CD14-positive monocyte (primary cell): Measurements from ENCODE around the gene CLEC1B. TPM values are rescaled to one million over a fixed set of nuclear protein-coding genes. Genes with fewer than 3 reads are reported as not detected.
"Not testable (repeated sequence)": the region's sequence is repeated elsewhere in the genome, so short reads cannot be mapped to it uniquely, and the experiment has no call there.

Experiments
- DNase-seq, 3 donors: peaks; one replicate each; pipeline ENCODE4 v3.0.0-alpha.2; 2011 to 2022
- H2AFZ ChIP-seq: 2 replicates; pipeline ENCODE4 v1.6.0; 2012; ENCODE audit warnings: mild to moderate bottlenecking, low read depth, low read length, inconsistent platforms; ENCODE audit not compliant: insufficient read depth, poor library complexity, severe bottlenecking
- H3K27ac ChIP-seq, 2 donors: 1 replicate in 1 of 2; 2 replicates in 1 of 2; pipeline ENCODE4 v1.5.1; 2012 to 2013; ENCODE audit warnings: low read length in 2 of 2, control low read depth in 1 of 2, inconsistent platforms in 1 of 2, low read depth in 1 of 2, mild to moderate bottlenecking in 1 of 2
- H3K27me3 ChIP-seq, 2 donors: one replicate each; pipeline versions ENCODE4 v1.6.0 to v1.6.1; 2011 to 2013; ENCODE audit warnings: low read length in 2 of 2; ENCODE audit not compliant: control insufficient read depth in 2 of 2, insufficient read depth in 2 of 2
- H3K36me3 ChIP-seq, 2 donors: replicated peaks in 1 of 2; 1 replicate in 1 of 2; 2 replicates in 1 of 2; pipeline versions ENCODE4 v1.5.1 to v1.6.1; 2012 to 2013; ENCODE audit warnings: low read length in 2 of 2, control low read depth in 1 of 2, inconsistent platforms in 1 of 2, mild to moderate bottlenecking in 1 of 2; ENCODE audit not compliant: insufficient read depth in 2 of 2, control insufficient read depth in 1 of 2
- H3K4me1 ChIP-seq, 2 donors: 1 replicate in 1 of 2; 2 replicates in 1 of 2; pipeline versions ENCODE4 v1.5.1 to v1.6.1; 2012 to 2013; ENCODE audit warnings: low read length in 2 of 2, control low read depth in 1 of 2, inconsistent platforms in 1 of 2, mild to moderate bottlenecking in 1 of 2, moderate library complexity in 1 of 2; ENCODE audit not compliant: insufficient read depth in 2 of 2, control insufficient read depth in 1 of 2
- H3K4me2 ChIP-seq: replicated peaks from 2 replicates; pipeline ENCODE3; 2012; ENCODE audit warnings: low read length, moderate library complexity, mild to moderate bottlenecking; ENCODE audit not compliant: poor library complexity, severe bottlenecking; ENCODE audit errors: extremely low read depth
- H3K4me3 ChIP-seq, 3 experiments: fragments of 200-600 bp in 1 of 3; sonication (generic) in 1 of 3; replicated peaks in 1 of 3; 1 replicate in 2 of 3; 2 replicates in 1 of 3; pipeline ENCODE4 v1.5.1; 2011 to 2013; ENCODE audit warnings: low read length in 3 of 3, mild to moderate bottlenecking in 3 of 3, control low read depth in 2 of 3, low read depth in 2 of 3, inconsistent platforms in 1 of 3, moderate library complexity in 1 of 3
- H3K79me2 ChIP-seq: 2 replicates; pipeline ENCODE4 v1.6.0; 2012; ENCODE audit warnings: mild to moderate bottlenecking, control low read depth, inconsistent platforms, low read length, moderate library complexity; ENCODE audit not compliant: insufficient read depth
- H3K9ac ChIP-seq: 2 replicates; pipeline ENCODE4 v1.6.0; 2017; ENCODE audit warnings: low read length, mild to moderate bottlenecking; ENCODE audit not compliant: insufficient read depth, poor library complexity, severe bottlenecking
- H3K9me3 ChIP-seq, 2 donors: replicated peaks in 1 of 2; 1 replicate in 1 of 2; 2 replicates in 1 of 2; pipeline versions ENCODE4 v1.5.1 to v1.6.1; 2012 to 2013; ENCODE audit warnings: low read length in 2 of 2, control low read depth in 1 of 2; ENCODE audit not compliant: control insufficient read depth in 1 of 2, insufficient read depth in 1 of 2
- H4K20me1 ChIP-seq: 2 replicates; pipeline ENCODE4 v1.6.0; 2012; ENCODE audit warnings: mild to moderate bottlenecking, low read length, control low read depth, moderate library complexity; ENCODE audit not compliant: insufficient read depth
- H3K27ac Mint-ChIP-seq, 7 donors: one replicate each; pipeline ENCODE4 v1.8.0; 2020; ENCODE audit warnings: mild to moderate bottlenecking in 7 of 7, mixed read lengths in 7 of 7, moderate library complexity in 6 of 7, inconsistent platforms in 2 of 7
- H3K27me3 Mint-ChIP-seq, 3 donors: one replicate each; pipeline ENCODE4 v1.8.0; 2021 to 2022; ENCODE audit warnings: low read depth in 3 of 3, mild to moderate bottlenecking in 3 of 3, mixed read lengths in 3 of 3, moderate library complexity in 3 of 3, inconsistent platforms in 1 of 3
- H3K36me3 Mint-ChIP-seq, 2 donors: one replicate each; pipeline ENCODE4 v1.8.0; 2020; ENCODE audit warnings: mixed read lengths in 2 of 2, inconsistent platforms in 1 of 2, mild to moderate bottlenecking in 1 of 2
- H3K4me1 Mint-ChIP-seq: one replicate; pipeline ENCODE4 v1.8.0; 2020; ENCODE audit warnings: mild to moderate bottlenecking, mixed read lengths
- H3K4me3 Mint-ChIP-seq, 2 donors: one replicate each; pipeline ENCODE4 v1.8.0; 2020; ENCODE audit warnings: mild to moderate bottlenecking in 2 of 2, mixed read lengths in 2 of 2, moderate library complexity in 1 of 2
- H3K9me3 Mint-ChIP-seq, 7 donors: one replicate each; pipeline ENCODE4 v1.8.0; 2020 to 2022; ENCODE audit warnings: mixed read lengths in 7 of 7, mild to moderate bottlenecking in 6 of 7, moderate library complexity in 6 of 7, inconsistent platforms in 2 of 7
- CTCF ChIP-seq: fragments of 200-600 bp; IDR thresholded peaks from one replicate; pipeline ENCODE4 v1.8.0; 2022; ENCODE audit warnings: antibody characterized with exemption, mild to moderate bottlenecking
- WGBS: methylation state at CpG from one replicate; pipeline ENCODE4 v1.1.5; 2013; ENCODE audit warnings: missing lambda C conversion rate; ENCODE audit not compliant: insufficient coverage; 5-methylcytosine and 5-hydroxymethylcytosine counted together
- intact Hi-C, 2 donors: fragments of 100-400 bp; cut with micrococcal nuclease; formaldehyde crosslinking; loops; one replicate each; pipeline versions ENCODE4 v1.15.0 to v1.15.1; 2023
- polyA plus RNA-seq, 3 donors: library from polyadenylated mRNA; depleted of rRNA in 1 of 3; unstranded in 2 of 3; stranded (reverse) in 1 of 3; fragments of 300-500 nt in 2 of 3; fragments of >200 nt in 1 of 3; fragmentation: Illumina TruSeq in 2 of 3; gene quantifications; 1 replicate in 2 of 3; 2 replicates in 1 of 3; pipeline ENCODE4 v1.2.3, GENCODE V29; 2012 to 2021

CLEC1B gene
- polyA plus RNA-seq, 3 donors = 3.5 to 3.9 TPM; not detected in 1

- no peaks in the 10 kb centered on the region for H3K27me3 Mint-ChIP-seq
- no peaks in the 10 kb centered on the region for H3K27me3 ChIP-seq
- H4K20me1 ChIP-seq = no peaks in the 10 kb centered on the region
- H3K36me3 ChIP-seq = no peaks in the 10 kb centered on the region
- peak overlapping the region in 1 of 2 donors; percentile 31 for H3K27ac ChIP-seq
- DNase-seq = no peak
- H3K27ac Mint-ChIP-seq = peak overlapping the region in 2 of 7 donors; percentile 28 to 78
- no peaks in the 10 kb centered on the region for H3K9me3 ChIP-seq
- TF ChIP-seq CTCF = no peak
- peak overlapping the region in 1 of 3 experiments; percentile 9 for H3K4me3 ChIP-seq
- no peaks in the 10 kb centered on the region for H3K9me3 Mint-ChIP-seq
- H3K4me3 Mint-ChIP-seq = no peak overlapping the region
- H3K36me3 Mint-ChIP-seq = no peaks in the 10 kb centered on the region
- no peak overlapping the region for H3K4me2 ChIP-seq
- peaks cover 16% of the 10 kb centered on the region for H3K79me2 ChIP-seq
- H3K4me1 Mint-ChIP-seq = peaks cover 61% of the 10 kb centered on the region
- no peak overlapping the region for H2AFZ ChIP-seq
- H3K9ac ChIP-seq = no peak overlapping the region
- peaks cover 43 to 65% of the 10 kb centered on the region in 2 donors for H3K4me1 ChIP-seq
- intact Hi-C loops = no loop called here
Observed at GRCh38 chr12:9957834-9958233, 41.1 kb downstream of the CLEC1B start.

GRCh38 chr12:9952954-9953729, 45.8 kb downstream of the CLEC1B start:
- H4K20me1 ChIP-seq, H3K27ac ChIP-seq, H3K36me3 Mint-ChIP-seq, H3K27ac Mint-ChIP-seq, H3K9me3 Mint-ChIP-seq, H3K9ac ChIP-seq, H3K79me2 ChIP-seq, intact Hi-C loops, H3K4me3 Mint-ChIP-seq, H3K9me3 ChIP-seq, H3K27me3 ChIP-seq, H3K4me2 ChIP-seq, H2AFZ ChIP-seq, DNase-seq, H3K27me3 Mint-ChIP-seq, H3K36me3 ChIP-seq, H3K4me3 ChIP-seq: not testable (repeated sequence)
- H3K4me1 Mint-ChIP-seq = peaks cover 58% of the 10 kb centered on the region
- H3K4me1 ChIP-seq = peaks cover 38 to 58% of the 10 kb centered on the region in 2 donors
- WGBS = no CpG with 5 or more reads among the region's 55 CpGs
